GM23338 (cell line): ENCODE measurements around the gene SCPEP1.

Experiments used
- CREB1 ChIP-seq: fragments of 250-450 bp; sonication (Bioruptor Pico); IDR thresholded peaks from 2 replicates; pipeline ENCODE4 v1.5.0; 2020; ENCODE audit warnings: low read depth, mild to moderate bottlenecking, moderate library complexity
- EZH2 ChIP-seq: fragments of 200-600 bp; sonication (generic); IDR thresholded peaks from one replicate; pipeline ENCODE4 v1.8.0; 2017; ENCODE audit warnings: antibody characterized with exemption, mild to moderate bottlenecking, low read depth; ENCODE audit not compliant: unreplicated experiment
- TF ChIP-seq, protein P1 (sequence below), 2 experiments: fragments of 200-600 bp in 1 of 2; sonication (generic) in 1 of 2; conservative IDR thresholded peaks; 2 replicates each; pipeline versions ENCODE4 v1.5.1 to v1.6.1; 2016 to 2017; ENCODE audit warnings: antibody characterized with exemption in 2 of 2, low read depth in 2 of 2, mild to moderate bottlenecking in 2 of 2, moderate library complexity in 1 of 2

DNA sequence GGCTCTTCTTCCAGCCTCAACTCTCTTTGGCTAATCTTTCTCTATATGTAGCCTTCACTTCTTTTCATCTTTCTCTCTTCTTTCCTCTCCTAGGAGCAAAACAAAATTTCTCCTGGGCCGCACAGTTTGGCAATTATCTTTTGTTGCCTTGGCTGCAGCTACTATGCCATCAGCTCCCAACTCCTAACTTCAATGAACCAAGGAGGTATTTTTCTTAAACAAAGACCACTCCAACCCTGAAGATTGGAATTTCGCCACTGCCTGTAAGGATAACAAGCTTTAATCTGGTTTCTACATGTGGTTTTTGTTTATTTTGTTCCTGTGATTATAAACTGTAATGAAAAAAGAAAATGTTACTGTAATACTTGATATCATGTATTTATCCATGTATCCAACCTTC is 2.3 kb upstream of the SCPEP1 start:
- TF ChIP-seq, protein P1, sequence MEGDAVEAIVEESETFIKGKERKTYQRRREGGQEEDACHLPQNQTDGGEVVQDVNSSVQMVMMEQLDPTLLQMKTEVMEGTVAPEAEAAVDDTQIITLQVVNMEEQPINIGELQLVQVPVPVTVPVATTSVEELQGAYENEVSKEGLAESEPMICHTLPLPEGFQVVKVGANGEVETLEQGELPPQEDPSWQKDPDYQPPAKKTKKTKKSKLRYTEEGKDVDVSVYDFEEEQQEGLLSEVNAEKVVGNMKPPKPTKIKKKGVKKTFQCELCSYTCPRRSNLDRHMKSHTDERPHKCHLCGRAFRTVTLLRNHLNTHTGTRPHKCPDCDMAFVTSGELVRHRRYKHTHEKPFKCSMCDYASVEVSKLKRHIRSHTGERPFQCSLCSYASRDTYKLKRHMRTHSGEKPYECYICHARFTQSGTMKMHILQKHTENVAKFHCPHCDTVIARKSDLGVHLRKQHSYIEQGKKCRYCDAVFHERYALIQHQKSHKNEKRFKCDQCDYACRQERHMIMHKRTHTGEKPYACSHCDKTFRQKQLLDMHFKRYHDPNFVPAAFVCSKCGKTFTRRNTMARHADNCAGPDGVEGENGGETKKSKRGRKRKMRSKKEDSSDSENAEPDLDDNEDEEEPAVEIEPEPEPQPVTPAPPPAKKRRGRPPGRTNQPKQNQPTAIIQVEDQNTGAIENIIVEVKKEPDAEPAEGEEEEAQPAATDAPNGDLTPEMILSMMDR (conservative IDR thresholded peaks at IDR 0.05; ENCODE audit: low read depth in 2 of 2), result no peak
- no peak for TF ChIP-seq CREB1 (CRISPR knock-in tag)
- no peak for TF ChIP-seq EZH2
